ENCODE data around the gene LRIT3. TPM values are rescaled to one million over a fixed set of nuclear protein-coding genes. Genes with fewer than 3 reads are reported as not detected.
"Not testable (repeated sequence)": the region's sequence is repeated elsewhere in the genome, so short reads cannot be mapped to it uniquely, and the experiment has no call there.

LRIT3 gene
- total RNA-seq, 6 experiments from 2014 or later, result 0.05 TPM; not detected in 5

DNA sequence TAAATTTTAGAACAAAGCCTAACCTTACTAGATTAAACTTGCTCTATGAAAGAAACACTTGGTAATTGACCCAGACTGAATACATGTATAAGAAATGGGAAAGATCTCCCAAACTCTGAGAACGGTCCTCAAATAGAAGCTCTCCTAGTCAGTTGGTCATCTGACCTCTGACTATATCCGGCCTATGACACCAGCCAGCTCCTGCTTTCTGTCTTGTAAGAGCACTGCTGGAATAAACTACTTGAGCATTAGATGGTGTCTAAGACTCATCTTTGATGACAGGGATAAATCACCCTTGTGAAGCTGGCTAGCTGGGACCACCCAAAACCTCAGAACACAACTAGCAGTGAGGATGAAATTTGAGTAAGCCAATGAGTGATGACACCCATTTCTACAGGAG is 24.2 kb downstream of the LRIT3 start:
- TF ChIP-seq, protein P1, sequence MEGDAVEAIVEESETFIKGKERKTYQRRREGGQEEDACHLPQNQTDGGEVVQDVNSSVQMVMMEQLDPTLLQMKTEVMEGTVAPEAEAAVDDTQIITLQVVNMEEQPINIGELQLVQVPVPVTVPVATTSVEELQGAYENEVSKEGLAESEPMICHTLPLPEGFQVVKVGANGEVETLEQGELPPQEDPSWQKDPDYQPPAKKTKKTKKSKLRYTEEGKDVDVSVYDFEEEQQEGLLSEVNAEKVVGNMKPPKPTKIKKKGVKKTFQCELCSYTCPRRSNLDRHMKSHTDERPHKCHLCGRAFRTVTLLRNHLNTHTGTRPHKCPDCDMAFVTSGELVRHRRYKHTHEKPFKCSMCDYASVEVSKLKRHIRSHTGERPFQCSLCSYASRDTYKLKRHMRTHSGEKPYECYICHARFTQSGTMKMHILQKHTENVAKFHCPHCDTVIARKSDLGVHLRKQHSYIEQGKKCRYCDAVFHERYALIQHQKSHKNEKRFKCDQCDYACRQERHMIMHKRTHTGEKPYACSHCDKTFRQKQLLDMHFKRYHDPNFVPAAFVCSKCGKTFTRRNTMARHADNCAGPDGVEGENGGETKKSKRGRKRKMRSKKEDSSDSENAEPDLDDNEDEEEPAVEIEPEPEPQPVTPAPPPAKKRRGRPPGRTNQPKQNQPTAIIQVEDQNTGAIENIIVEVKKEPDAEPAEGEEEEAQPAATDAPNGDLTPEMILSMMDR (IDR thresholded peaks at IDR 0.05), result no peak
- Mint-ChIP-seq H3K4me1 (ENCODE audit: low read depth) (peaks cover 15% of the 10 kb centered on the region; the same call in 1 of the 2 replicates), H3K9me3 (no peaks in the 10 kb centered on the region), H3K27ac (no peak overlapping the region), H3K27me3 (ENCODE audit: insufficient read depth) (peaks cover 5% of the 10 kb centered on the region), H3K36me3 (ENCODE audit: low read depth) (no peaks in the 10 kb centered on the region), H3K4me3 (no peak overlapping the region)
- DNase-seq, result no peak

DNA sequence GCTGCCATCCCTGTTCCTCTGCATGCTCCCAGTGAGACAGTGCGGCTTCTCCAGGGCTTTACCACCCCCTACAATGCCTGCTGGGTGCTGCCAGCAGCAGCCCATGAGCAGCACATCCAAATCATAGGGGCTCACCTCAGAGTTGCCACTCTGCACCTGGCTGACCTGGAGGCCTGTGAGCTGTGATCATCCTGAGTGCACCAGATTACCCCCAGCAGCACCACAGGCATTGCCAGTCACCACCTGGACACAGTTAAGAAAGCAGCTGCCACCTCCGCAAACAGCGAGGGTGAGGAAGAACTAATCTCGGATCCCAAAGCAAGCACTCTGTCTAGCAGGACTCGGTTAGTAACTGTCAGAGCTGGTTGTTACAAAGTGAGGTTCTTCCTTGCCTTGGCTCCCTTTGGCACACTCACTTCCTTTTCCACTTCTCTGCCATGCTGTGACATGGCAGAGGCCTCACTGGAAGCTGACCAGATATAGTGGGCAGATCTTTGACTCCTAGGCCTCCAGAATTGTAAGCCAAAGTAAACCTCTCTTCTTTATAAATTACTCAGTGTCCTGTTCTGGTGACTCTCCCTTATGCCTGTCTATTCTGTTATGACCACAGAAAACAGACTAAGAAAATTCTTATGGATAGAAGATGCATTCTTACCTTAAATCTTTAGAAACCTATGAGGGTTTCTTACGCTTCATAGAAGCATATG is 25.2 kb downstream of the LRIT3 start:
- peaks cover 5% of the 10 kb centered on the region for H3K27me3 Mint-ChIP-seq (ENCODE audit: insufficient read depth)
- TF ChIP-seq, protein P1 (IDR thresholded peaks at IDR 0.05), result no peak
- no peak overlapping the region for H3K4me3 Mint-ChIP-seq
- H3K27ac Mint-ChIP-seq, result no peak overlapping the region
- no peaks in the 10 kb centered on the region for H3K9me3 Mint-ChIP-seq
- DNase-seq, result no peak
- H3K36me3 Mint-ChIP-seq (ENCODE audit: low read depth), result no peaks in the 10 kb centered on the region
- H3K4me1 Mint-ChIP-seq (ENCODE audit: low read depth), result peaks cover 15% of the 10 kb centered on the region; the same call in 1 of the 2 replicates

DNA sequence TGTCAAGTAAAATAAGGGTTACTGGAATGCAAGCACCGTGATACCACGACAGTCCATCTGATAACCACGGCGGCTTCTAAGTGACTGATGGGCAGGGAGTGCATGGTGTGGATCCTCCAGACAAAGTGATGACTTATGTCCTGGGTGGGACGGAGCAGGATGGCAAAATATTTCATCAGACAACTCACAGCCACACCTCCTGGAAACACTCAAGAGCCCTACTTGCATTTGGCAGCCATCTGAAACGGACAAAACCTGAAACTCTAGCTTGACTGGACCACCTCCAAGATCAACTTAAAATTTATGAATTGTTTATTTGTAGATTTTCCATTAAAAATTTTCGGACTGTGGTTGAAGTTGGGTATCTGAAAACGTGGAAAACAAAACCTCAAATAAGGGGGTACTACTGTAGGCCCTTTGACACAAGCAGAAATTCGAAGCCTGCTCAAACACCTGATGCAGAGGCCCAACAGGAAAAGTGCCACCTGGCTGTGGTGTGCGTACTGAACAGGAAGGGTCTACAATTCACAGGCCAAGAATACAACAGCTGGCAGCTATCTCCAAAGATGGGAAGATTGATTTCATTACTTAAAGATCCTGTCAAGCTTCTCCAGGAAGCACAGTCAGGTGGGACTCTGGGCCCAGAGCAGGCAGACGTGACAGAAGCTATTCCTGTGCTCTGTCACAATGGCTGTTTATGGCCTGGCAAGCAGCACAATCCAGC is 26.0 kb downstream of the LRIT3 start:
- Mint-ChIP-seq H3K27me3 (ENCODE audit: insufficient read depth) (peaks cover 5% of the 10 kb centered on the region), H3K27ac (no peak overlapping the region; the same call in 1 of the 2 replicates), H3K36me3 (ENCODE audit: low read depth) (no peaks in the 10 kb centered on the region), H3K9me3 (no peaks in the 10 kb centered on the region), H3K4me3 (no peak overlapping the region), H3K4me1 (ENCODE audit: low read depth) (peaks cover 15% of the 10 kb centered on the region; the same call in 1 of the 2 replicates)
- TF ChIP-seq, protein P1 (IDR thresholded peaks at IDR 0.05), result no peak
- DNase-seq, result peak; percentile 4

DNA sequence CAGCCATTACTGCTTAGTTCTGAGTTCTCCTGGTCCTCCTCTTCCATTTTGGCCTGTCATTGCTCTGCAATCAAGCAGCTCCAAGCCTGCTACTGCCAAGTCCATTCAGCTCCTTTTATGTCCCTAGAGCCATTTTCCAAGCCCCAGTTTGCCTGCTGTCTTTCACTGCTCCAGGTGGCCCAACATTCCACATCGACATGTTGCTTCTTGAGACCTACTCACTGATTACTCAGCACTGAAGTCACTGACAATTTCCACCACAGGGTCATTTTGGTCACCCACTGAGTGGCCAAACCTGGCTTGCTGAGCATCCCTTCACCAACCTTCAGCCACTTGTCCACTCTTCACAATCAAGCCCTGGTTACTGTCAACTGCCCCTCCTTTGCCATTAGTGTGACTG is 27.2 kb downstream of the LRIT3 start:
- Mint-ChIP-seq H3K4me3 (no peak overlapping the region), H3K9me3 (no peaks in the 10 kb centered on the region), H3K27me3 (ENCODE audit: insufficient read depth) (peaks cover 5% of the 10 kb centered on the region), H3K4me1 (ENCODE audit: low read depth) (peaks cover 15% of the 10 kb centered on the region; the same call in 1 of the 2 replicates), H3K36me3 (ENCODE audit: low read depth) (no peaks in the 10 kb centered on the region), H3K27ac (no peak overlapping the region)
- DNase-seq, result no peak
- TF ChIP-seq, protein P1 (IDR thresholded peaks at IDR 0.05), result no peak

DNA sequence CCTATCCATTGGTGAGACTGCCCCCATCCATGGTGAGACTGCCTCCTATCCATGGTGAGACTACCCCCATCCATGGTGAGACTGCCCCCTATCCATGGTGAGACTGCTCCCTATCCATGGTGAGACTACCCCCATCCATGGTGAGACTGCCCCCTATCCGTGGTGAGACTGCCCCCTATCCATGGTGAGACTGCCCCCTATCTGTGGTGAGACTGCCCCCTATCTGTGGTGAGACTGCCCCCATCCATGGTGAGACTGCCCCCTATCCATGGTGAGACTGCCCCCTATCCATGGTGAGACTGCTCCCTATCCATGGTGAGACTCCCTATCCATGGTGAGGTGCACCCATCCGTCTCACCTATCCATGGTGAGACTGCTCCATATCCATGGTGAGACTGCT is 27.6 kb downstream of the LRIT3 start:
- H3K27ac Mint-ChIP-seq; H3K9me3 Mint-ChIP-seq; H3K4me3 Mint-ChIP-seq; H3K27me3 Mint-ChIP-seq (ENCODE audit: insufficient read depth); H3K36me3 Mint-ChIP-seq (ENCODE audit: low read depth); DNase-seq: not testable (repeated sequence)
- peaks cover 15% of the 10 kb centered on the region; the same call in 1 of the 2 replicates for H3K4me1 Mint-ChIP-seq (ENCODE audit: low read depth)

Measured in HFFc6 (cell line).